Neural cell (in vitro differentiated cells): ENCODE data around the gene HPSE2. TPM values are rescaled to one million over a fixed set of nuclear protein-coding genes. Genes with fewer than 3 reads are reported as not detected.

Source experiments
- H2AFZ ChIP-seq: fragments of 200-600, 300-800 bp; sonication (generic), shearing (Covaris generic); 2 replicates; pipeline ENCODE4 v1.6.0; 2014; ENCODE audit warnings: low read depth, mild to moderate bottlenecking, antibody characterized with exemption, low read length, moderate library complexity
- H3F3A ChIP-seq: fragments of 200-600 bp; shearing (Covaris generic); 2 replicates; pipeline ENCODE4 v1.6.1; 2016; ENCODE audit warnings: mild to moderate bottlenecking, moderate library complexity, mixed read lengths, antibody characterized with exemption, low read length; ENCODE audit not compliant: insufficient read depth, poor library complexity, severe bottlenecking
- H3K27ac ChIP-seq: fragments of 200-600, 300-800 bp; sonication (generic), shearing (Covaris generic); 2 replicates; pipeline ENCODE4 v1.5.1; 2014; ENCODE audit warnings: mild to moderate bottlenecking, low read length, moderate library complexity
- H3K27me3 ChIP-seq: fragments of 300-800, 200-600 bp; sonication (generic), shearing (Covaris generic); 2 replicates; pipeline ENCODE4 v1.6.0; 2014; ENCODE audit warnings: mild to moderate bottlenecking, low read depth, low read length, moderate library complexity; ENCODE audit not compliant: insufficient read depth
- H3K36me3 ChIP-seq: fragments of 300-800, 200-600 bp; sonication (generic), shearing (Covaris generic); 2 replicates; pipeline ENCODE4 v1.5.1; 2014; ENCODE audit warnings: mild to moderate bottlenecking, antibody characterized with exemption, low read length, moderate library complexity; ENCODE audit not compliant: insufficient read depth
- H3K4me2 ChIP-seq: fragments of 300-800, 200-600 bp; sonication (generic), shearing (Covaris generic); 2 replicates; pipeline ENCODE4 v1.6.0; 2014; ENCODE audit warnings: mild to moderate bottlenecking, low read length
- H3K4me3 ChIP-seq: fragments of 300-800, 200-600 bp; sonication (generic), shearing (Covaris generic); 2 replicates; pipeline ENCODE4 v1.5.1; 2014; ENCODE audit warnings: mild to moderate bottlenecking, low read length, moderate library complexity
- H3K79me2 ChIP-seq: fragments of 200-600 bp; shearing (Covaris generic); replicated peaks from 2 replicates; pipeline ENCODE4 v1.6.0; 2014; ENCODE audit warnings: mild to moderate bottlenecking, low read length, moderate library complexity; ENCODE audit not compliant: insufficient read depth
- H3K9ac ChIP-seq: fragments of 300-800, 200-600 bp; sonication (generic), shearing (Covaris generic); 2 replicates; pipeline ENCODE4 v1.6.1; 2016; ENCODE audit warnings: mild to moderate bottlenecking, low read length, mixed read lengths
- H3K9me2 ChIP-seq: fragments of 200-600 bp; shearing (Covaris generic); 2 replicates; pipeline ENCODE4 v1.6.1; 2016; ENCODE audit warnings: mild to moderate bottlenecking, low read length, mixed read lengths; ENCODE audit not compliant: insufficient read depth
- H3K9me3 ChIP-seq: fragments of 200-600, 300-800 bp; sonication (generic), shearing (Covaris generic); 2 replicates; pipeline ENCODE4 v1.6.1; 2016; ENCODE audit warnings: mild to moderate bottlenecking, mixed run types, low read length, moderate library complexity, mixed read lengths
- H4K20me1 ChIP-seq: fragments of 200-600 bp; shearing (Covaris generic); 2 replicates; pipeline ENCODE4 v1.6.1; 2016; ENCODE audit warnings: mild to moderate bottlenecking, mixed run types; ENCODE audit not compliant: insufficient read depth
- CTCF ChIP-seq: fragments of 450-650 bp; IDR thresholded peaks from 2 replicates; pipeline ENCODE4 v1.5.1; 2014; ENCODE audit warnings: antibody characterized with exemption, mild to moderate bottlenecking, moderate library complexity; ENCODE audit not compliant: poor library complexity, severe bottlenecking
- EP300 ChIP-seq: fragments of 450-650 bp; conservative IDR thresholded peaks from 2 replicates; pipeline ENCODE4 v1.6.1; 2014; ENCODE audit warnings: antibody characterized with exemption, mild to moderate bottlenecking, moderate library complexity; ENCODE audit not compliant: poor library complexity, severe bottlenecking
- EZH2 ChIP-seq: fragments of 200-600, 300-800 bp; shearing (Covaris generic), sonication (generic); IDR thresholded peaks from 2 replicates; pipeline ENCODE4 v1.6.1; 2014; ENCODE audit warnings: antibody characterized with exemption, low read length, borderline replicate concordance, mild to moderate bottlenecking; ENCODE audit not compliant: insufficient read depth, poor library complexity, severe bottlenecking
- MXI1 ChIP-seq: fragments of 450-650 bp; conservative IDR thresholded peaks from 2 replicates; pipeline ENCODE4 v1.6.1; 2014; ENCODE audit warnings: antibody characterized with exemption, mild to moderate bottlenecking; ENCODE audit not compliant: poor library complexity, severe bottlenecking
- POLR2AphosphoS5 ChIP-seq: IDR thresholded peaks from 2 replicates; pipeline ENCODE4 v1.6.1; 2012
- RAD21 ChIP-seq: fragments of 450-650 bp; conservative IDR thresholded peaks from 2 replicates; pipeline ENCODE4 v1.6.1; 2014; ENCODE audit warnings: antibody characterized with exemption, mild to moderate bottlenecking, moderate library complexity
- SMC3 ChIP-seq: fragments of 450-650 bp; conservative IDR thresholded peaks from 2 replicates; pipeline ENCODE4 v1.6.1; 2014; ENCODE audit warnings: antibody characterized with exemption, mild to moderate bottlenecking, moderate library complexity; ENCODE audit not compliant: poor library complexity
- TAF1 ChIP-seq: IDR thresholded peaks from 2 replicates; pipeline ENCODE4 v1.6.1; 2012; ENCODE audit warnings: low read depth
- polyA plus RNA-seq: library from polyadenylated mRNA; depleted of rRNA; stranded (reverse); fragments of >200 nt; gene quantifications from 2 replicates; pipeline ENCODE4 v1.2.3, GENCODE V29; 2014
- TF ChIP-seq, protein P1 (sequence below): IDR thresholded peaks from 2 replicates; pipeline ENCODE4 v1.6.1; 2012; ENCODE audit warnings: borderline replicate concordance

HPSE2 gene
- polyA plus RNA-seq, 1 donor from 2014 or later = not detected

DNA sequence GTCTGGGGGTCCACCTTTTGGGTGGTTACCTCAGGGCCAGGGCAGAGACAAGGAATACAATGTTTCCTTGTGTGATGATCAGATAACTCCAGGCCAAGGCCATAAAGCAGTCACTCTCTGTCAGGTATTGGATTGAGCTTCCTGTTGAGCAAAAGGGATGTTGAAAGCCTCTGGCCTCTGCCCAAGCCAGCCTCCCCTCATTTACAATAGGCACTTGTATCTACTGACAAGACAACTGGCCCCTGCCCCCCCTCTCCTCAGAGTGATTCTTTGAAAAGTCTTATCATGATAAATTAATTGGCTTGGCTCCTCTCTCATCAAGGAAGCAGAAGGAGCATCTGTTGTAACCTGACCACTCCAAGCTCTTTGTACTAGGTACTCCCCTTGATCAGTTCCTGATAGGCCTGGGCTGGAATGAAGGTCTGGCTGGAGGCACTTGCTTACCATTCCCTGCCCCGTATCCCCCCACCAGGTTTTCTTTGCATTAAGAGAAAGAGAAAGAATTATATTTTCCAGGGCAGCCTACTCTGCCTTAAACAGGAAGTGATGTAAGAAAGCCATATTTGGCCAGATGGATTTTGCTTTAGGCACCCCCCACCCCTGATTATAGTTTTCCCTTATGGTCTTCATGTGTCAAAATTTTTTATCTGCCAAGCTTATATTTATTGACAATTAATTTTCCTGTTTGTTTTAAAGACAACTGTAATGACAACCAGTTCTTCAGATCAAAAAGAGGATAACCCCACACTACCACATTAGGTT, 746.8 kb downstream of the HPSE2 start:
- TF ChIP-seq SMC3 (no peak), RAD21 (no peak), EP300 (no peak), CTCF (no peak), POLR2AphosphoS5 (no peak), EZH2 (no peak), MXI1 (no peak), TAF1 (no peak)
- TF ChIP-seq, protein P1, sequence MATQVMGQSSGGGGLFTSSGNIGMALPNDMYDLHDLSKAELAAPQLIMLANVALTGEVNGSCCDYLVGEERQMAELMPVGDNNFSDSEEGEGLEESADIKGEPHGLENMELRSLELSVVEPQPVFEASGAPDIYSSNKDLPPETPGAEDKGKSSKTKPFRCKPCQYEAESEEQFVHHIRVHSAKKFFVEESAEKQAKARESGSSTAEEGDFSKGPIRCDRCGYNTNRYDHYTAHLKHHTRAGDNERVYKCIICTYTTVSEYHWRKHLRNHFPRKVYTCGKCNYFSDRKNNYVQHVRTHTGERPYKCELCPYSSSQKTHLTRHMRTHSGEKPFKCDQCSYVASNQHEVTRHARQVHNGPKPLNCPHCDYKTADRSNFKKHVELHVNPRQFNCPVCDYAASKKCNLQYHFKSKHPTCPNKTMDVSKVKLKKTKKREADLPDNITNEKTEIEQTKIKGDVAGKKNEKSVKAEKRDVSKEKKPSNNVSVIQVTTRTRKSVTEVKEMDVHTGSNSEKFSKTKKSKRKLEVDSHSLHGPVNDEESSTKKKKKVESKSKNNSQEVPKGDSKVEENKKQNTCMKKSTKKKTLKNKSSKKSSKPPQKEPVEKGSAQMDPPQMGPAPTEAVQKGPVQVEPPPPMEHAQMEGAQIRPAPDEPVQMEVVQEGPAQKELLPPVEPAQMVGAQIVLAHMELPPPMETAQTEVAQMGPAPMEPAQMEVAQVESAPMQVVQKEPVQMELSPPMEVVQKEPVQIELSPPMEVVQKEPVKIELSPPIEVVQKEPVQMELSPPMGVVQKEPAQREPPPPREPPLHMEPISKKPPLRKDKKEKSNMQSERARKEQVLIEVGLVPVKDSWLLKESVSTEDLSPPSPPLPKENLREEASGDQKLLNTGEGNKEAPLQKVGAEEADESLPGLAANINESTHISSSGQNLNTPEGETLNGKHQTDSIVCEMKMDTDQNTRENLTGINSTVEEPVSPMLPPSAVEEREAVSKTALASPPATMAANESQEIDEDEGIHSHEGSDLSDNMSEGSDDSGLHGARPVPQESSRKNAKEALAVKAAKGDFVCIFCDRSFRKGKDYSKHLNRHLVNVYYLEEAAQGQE = no peak
- no peaks in the 10 kb centered on the region for H3K79me2 ChIP-seq
- H3K27ac ChIP-seq = no peak overlapping the region
- H3K9me2 ChIP-seq = no peaks in the 10 kb centered on the region
- H3K9ac ChIP-seq = no peak overlapping the region
- no peaks in the 10 kb centered on the region for H4K20me1 ChIP-seq
- H3K9me3 ChIP-seq = no peaks in the 10 kb centered on the region
- H3K4me3 ChIP-seq = no peak overlapping the region
- no peaks in the 10 kb centered on the region for H3F3A ChIP-seq
- H3K4me2 ChIP-seq = no peak overlapping the region
- no peak overlapping the region for H2AFZ ChIP-seq
- H3K36me3 ChIP-seq = no peaks in the 10 kb centered on the region
- H3K27me3 ChIP-seq = no peaks in the 10 kb centered on the region

- no peak overlapping the region for H3K4me2 ChIP-seq
- TF ChIP-seq TAF1 (no peak), MXI1 (no peak), POLR2AphosphoS5 (no peak), EZH2 (no peak), SMC3 (no peak), CTCF (no peak), EP300 (no peak), RAD21 (no peak)
- TF ChIP-seq, protein P1 = no peak
- no peaks in the 10 kb centered on the region for H3F3A ChIP-seq
- H2AFZ ChIP-seq = no peak overlapping the region
- H3K27ac ChIP-seq = no peak overlapping the region
- no peaks in the 10 kb centered on the region for H3K9me3 ChIP-seq
- no peaks in the 10 kb centered on the region for H3K36me3 ChIP-seq
- H3K4me3 ChIP-seq = no peak overlapping the region
- H3K27me3 ChIP-seq = no peaks in the 10 kb centered on the region
- no peaks in the 10 kb centered on the region for H3K9me2 ChIP-seq
- no peaks in the 10 kb centered on the region for H3K79me2 ChIP-seq
- H3K9ac ChIP-seq = no peak overlapping the region
- no peaks in the 10 kb centered on the region for H4K20me1 ChIP-seq
Observed at GRCh38 chr10:98487649-98488048, 748.0 kb downstream of the HPSE2 start.
